NOMO-1 (cell line): ENCODE data around the gene FUT9.
"Not testable (repeated sequence)": the region's sequence is repeated elsewhere in the genome, so short reads cannot be mapped to it uniquely, and the experiment has no call there.

Experiments used
- DNase-seq, 2 experiments: peaks; one replicate each; lab custom pipeline; 2025; ENCODE audit not compliant: unreplicated experiment in 2 of 2; lab: John Stamatoyannopoulos, UW

FUT9 gene

GRCh38 chr6:96260787-96261430 is 245.1 kb downstream of the FUT9 start:
- not testable (repeated sequence) for DNase-seq
